Gastrocnemius medialis (tissue), 4 donors: Measurements from ENCODE around the gene HES5. TPM values are rescaled to one million over a fixed set of nuclear protein-coding genes. Genes with fewer than 3 reads are reported as not detected.

Source experiments
- ATAC-seq, 2 donors: fragments of 150-250 bp; one replicate each; pipeline ENCODE4 v1.9.1; 2016
- DNase-seq, 2 donors: peaks; one replicate each; pipeline ENCODE4 v3.0.0-alpha.2; 2019
- H3K27ac ChIP-seq, 4 donors: fragments of 200-600 bp; sonication (generic); 1 replicate in 1 of 4; 2 replicates in 3 of 4; pipeline ENCODE4 v1.5.1; 2016 to 2018; ENCODE audit warnings: mild to moderate bottlenecking in 2 of 4, moderate library complexity in 1 of 4
- H3K27me3 ChIP-seq, 3 donors: fragments of 200-600 bp; sonication (generic) in 2 of 3; 1 replicate in 1 of 3; 2 replicates in 2 of 3; pipeline versions ENCODE4 v1.5.1 to v1.6.0; 2016 to 2019; ENCODE audit warnings: mild to moderate bottlenecking in 1 of 3, moderate library complexity in 1 of 3
- H3K36me3 ChIP-seq, 2 donors: fragments of 200-600 bp; sonication (generic) in 1 of 2; one replicate each; pipeline ENCODE4 v1.5.1; 2017 to 2018
- H3K4me1 ChIP-seq, 2 donors: fragments of 200-600 bp; sonication (generic) in 1 of 2; one replicate each; pipeline ENCODE4 v1.5.1; 2016 to 2017; ENCODE audit warnings: mild to moderate bottlenecking in 2 of 2
- H3K4me3 ChIP-seq, 4 donors: fragments of 200-600 bp; sonication (generic) in 3 of 4; 1 replicate in 1 of 4; 2 replicates in 3 of 4; pipeline ENCODE4 v1.5.1; 2016 to 2019; ENCODE audit warnings: mild to moderate bottlenecking in 2 of 4
- H3K9me3 ChIP-seq, 3 donors: fragments of 200-600 bp; sonication (generic) in 2 of 3; 1 replicate in 1 of 3; 2 replicates in 2 of 3; pipeline ENCODE4 v1.5.1; 2016 to 2019
- CTCF ChIP-seq, 5 experiments: fragments of 450-650 bp in 3 of 5; fragments of 200-600 bp in 2 of 5; sonication (generic) in 2 of 5; IDR thresholded peaks in 4 of 5; conservative IDR thresholded peaks in 1 of 5; 1 replicate in 4 of 5; 2 replicates in 1 of 5; pipeline ENCODE4 v1.5.1; 2016 to 2019; ENCODE audit warnings: antibody characterized with exemption in 5 of 5, mild to moderate bottlenecking in 3 of 5, moderate library complexity in 3 of 5
- POLR2A ChIP-seq, 2 donors: fragments of 450-650 bp; IDR thresholded peaks; one replicate each; pipeline ENCODE4 v1.6.1; 2017; ENCODE audit warnings: antibody characterized with exemption in 2 of 2, mild to moderate bottlenecking in 2 of 2, moderate library complexity in 2 of 2
- in situ Hi-C, 4 donors: fragments of 200-750 bp; cut with MboI; loops; one replicate each; pipeline versions ENCODE4 v1.15.0 to v1.8.0; 2017; ENCODE audit warnings: low sequenced_read_pairs in 4 of 4
- intact Hi-C: fragments of 100-400 bp; cut with DNase I; formaldehyde crosslinking; loops from one replicate; pipeline ENCODE4 v1.15.1; 2023; ENCODE audit warnings: low total_unique reads
- total RNA-seq, 4 donors: library from RNA; depleted of rRNA; stranded (reverse); fragments of >200 nt; gene quantifications; one replicate each; pipeline versions ENCODE4 v1.1.0 to v1.2.3, GENCODE V29; 2016

The HES5 gene
- total RNA-seq, 4 donors from 2014 or later, result 0.49 TPM; not detected in 3

DNA sequence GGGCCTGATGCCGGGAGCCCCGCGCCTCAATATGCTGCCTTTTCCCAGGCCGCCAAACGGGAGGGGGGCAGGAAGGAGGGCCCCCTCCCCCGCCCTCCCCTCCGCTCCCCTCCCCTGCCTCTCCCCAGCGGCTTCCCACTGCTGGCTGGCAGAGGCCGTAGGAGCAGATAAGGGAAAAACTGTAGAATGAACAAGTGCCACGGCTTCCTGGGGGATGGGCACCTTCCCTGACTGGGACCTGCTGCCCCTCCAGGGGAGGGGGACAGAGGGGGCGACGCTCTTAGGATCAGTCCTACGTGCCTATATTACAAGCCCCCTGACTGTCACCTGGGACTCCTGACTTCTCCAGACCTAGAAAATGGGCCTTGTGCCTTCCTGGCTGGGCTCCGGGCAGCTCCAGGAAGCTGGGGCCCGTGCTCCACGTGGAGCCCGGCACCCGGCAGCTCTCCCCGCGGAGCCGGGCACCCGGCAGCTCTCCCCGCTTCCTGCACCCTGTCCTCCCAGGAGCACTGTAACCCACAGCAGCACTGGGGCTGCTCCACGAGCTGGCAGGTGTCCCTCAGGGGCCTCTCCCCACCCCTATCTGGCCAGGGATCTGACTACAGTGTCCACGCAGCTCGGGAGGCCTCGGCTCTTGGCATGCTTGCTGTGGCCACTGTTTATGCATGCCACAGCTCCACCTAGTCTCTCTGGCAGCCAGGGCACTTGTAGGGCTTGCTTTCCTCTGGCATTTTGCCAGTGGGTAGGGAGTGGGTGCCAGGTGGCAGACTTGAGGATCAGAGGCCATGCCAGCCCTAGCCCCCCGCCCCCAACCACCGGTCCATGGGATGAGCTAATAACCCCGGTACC is 674 bp upstream of the HES5 start:
- Histone ChIP-seq H3K36me3 (no peaks in the 10 kb centered on the region), H3K4me3 (peak overlapping the region in 3 of 4 donors; percentile 39 to 71 (median 44)), H3K27me3 (peaks cover 0 to under 1% (median 0%) of the 10 kb centered on the region in 3 donors), H3K4me1 (peaks cover 52 to 61% of the 10 kb centered on the region in 2 donors), H3K9me3 (no peaks in the 10 kb centered on the region), H3K27ac (peak overlapping the region in 2 of 4 donors; percentile 9 to 19)
- DNase-seq (no peak), ATAC-seq (no peak)
- in situ Hi-C loops (loop anchor here in 1 of 4 donors (25.0 kb wide), 1 partner anchor 318 kb away; no protein-coding TSS in a partner anchor), intact Hi-C loops (no loop called here)
- TF ChIP-seq POLR2A (IDR thresholded peaks at IDR 0.05) (no peak), CTCF (IDR thresholded peaks at IDR 0.05 in 4 of 5, conservative IDR thresholded peaks at IDR 0.05 in 1 of 5) (no peak)

DNA sequence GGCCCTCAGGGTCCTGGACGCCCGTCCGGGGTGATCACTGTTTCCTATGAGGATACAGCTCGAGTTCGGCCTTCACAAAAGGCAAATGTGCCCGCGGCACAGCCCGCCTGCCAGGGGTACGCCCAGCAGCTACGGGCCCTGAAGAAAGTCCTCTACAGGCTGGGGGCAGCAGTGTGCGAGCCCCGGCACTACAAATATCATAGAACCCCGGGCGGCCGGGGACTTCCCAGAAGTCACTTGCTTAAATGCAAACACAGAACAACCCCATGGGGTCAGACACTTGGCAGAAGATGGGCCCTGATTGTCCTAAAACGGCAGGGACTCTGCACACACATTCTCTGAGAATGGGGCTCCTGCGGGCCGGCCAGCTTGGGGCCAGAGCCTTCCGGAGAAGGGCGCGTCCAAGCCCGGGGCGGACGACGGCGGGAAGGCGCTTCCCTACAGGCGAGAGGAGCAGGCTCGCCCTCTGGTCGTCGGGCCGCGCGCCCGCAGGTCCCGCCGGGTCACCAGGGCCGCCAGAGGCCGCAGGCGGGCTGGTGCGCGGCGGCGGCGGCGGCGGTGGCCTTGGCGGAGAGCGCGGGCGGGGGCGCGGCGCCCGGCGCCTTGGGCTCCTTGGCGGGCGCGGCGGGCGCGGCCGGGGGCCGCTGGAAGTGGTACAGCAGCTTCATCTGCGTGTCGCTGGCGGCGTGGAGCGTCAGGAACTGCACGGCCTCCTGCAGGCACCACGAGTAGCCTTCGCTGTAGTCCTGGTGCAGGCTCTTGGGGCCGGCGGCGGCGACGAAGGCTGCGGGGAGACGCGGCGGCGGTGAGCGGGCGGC is 888 bp downstream of the HES5 start:
- Histone ChIP-seq H3K4me1 (peaks cover 65 to 76% of the 10 kb centered on the region in 2 donors), H3K4me3 (peak overlapping the region; percentile 40 to 71 (median 43)), H3K27ac (peak overlapping the region; percentile 85 to 95 (median 88)), H3K9me3 (no peaks in the 10 kb centered on the region), H3K36me3 (no peaks in the 10 kb centered on the region), H3K27me3 (no peaks in the 10 kb centered on the region)
- in situ Hi-C loops (loop anchor here in 1 of 4 donors (25.0 kb wide), 1 partner anchor 317 kb away; no protein-coding TSS in a partner anchor), intact Hi-C loops (loop anchor here (1.0 to 2.0 kb wide), 3 partner anchors 18 to 338 kb away; partner anchors contain the start of genes MORN1 and RER1)
- peak in 1 of 2 donors; percentile 40 for DNase-seq
- ATAC-seq, result no peak
- TF ChIP-seq CTCF (IDR thresholded peaks at IDR 0.05 in 4 of 5, conservative IDR thresholded peaks at IDR 0.05 in 1 of 5) (peak in 1 of 5 experiments; percentile 19), POLR2A (IDR thresholded peaks at IDR 0.05) (no peak)

- H3K27me3 ChIP-seq, result no peaks in the 10 kb centered on the region
- H3K9me3 ChIP-seq, result no peaks in the 10 kb centered on the region
- no peak for ATAC-seq
- H3K4me3 ChIP-seq, result peak overlapping the region in 2 of 4 donors; percentile 19 to 48
- H3K27ac ChIP-seq, result peak overlapping the region; percentile 85 to 95 (median 88)
- peaks cover 71 to 82% of the 10 kb centered on the region in 2 donors for H3K4me1 ChIP-seq
- no peak for DNase-seq
- no peaks in the 10 kb centered on the region for H3K36me3 ChIP-seq
- TF ChIP-seq POLR2A (IDR thresholded peaks at IDR 0.05) (no peak), CTCF (IDR thresholded peaks at IDR 0.05 in 4 of 5, conservative IDR thresholded peaks at IDR 0.05 in 1 of 5) (no peak)
- in situ Hi-C loops, result loop anchor here in 1 of 4 donors (25.0 kb wide), 1 partner anchor 316 kb away; no protein-coding TSS in a partner anchor
- intact Hi-C loops, result loop anchor here (1.0 to 2.0 kb wide), 3 partner anchors 18 to 338 kb away; partner anchors contain the start of genes MORN1 and RER1
Observed at GRCh38 chr1:2528611-2528965, 1.5 kb downstream of the HES5 start.

DNA sequence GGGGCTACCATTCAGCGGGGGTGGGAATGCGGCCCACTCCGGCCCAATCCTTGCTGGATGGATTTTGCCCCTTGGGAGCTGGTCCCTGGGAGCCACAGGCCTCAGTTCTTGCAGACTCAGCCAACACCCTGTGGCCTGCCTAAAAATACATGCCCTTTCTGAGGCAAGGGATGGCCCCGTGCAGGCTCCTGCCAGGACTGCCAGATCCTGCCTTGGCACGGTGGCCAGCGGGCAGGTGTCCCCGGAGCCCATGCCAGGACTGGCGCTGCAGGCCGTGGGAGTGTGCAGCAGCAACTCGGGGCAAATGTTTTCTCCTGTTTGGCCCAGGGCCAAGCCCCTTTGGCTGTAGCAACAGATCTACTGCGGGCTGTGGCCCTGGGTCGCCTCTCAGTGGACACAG is 2.0 kb downstream of the HES5 start:
- H3K4me3 ChIP-seq, result no peak overlapping the region
- DNase-seq (peak; percentile 85 to 96), ATAC-seq (peak; percentile 46 to 56)
- no peaks in the 10 kb centered on the region for H3K27me3 ChIP-seq
- H3K27ac ChIP-seq, result peak overlapping the region; percentile 85 to 95 (median 88)
- no peak for TF ChIP-seq POLR2A (IDR thresholded peaks at IDR 0.05)
- peaks cover 77 to 88% of the 10 kb centered on the region in 2 donors for H3K4me1 ChIP-seq
- H3K9me3 ChIP-seq, result no peaks in the 10 kb centered on the region
- H3K36me3 ChIP-seq, result no peaks in the 10 kb centered on the region
- intact Hi-C loops (loop anchor here (1.0 to 2.0 kb wide), 3 partner anchors 19 to 337 kb away; partner anchors contain the start of genes MORN1 and RER1), in situ Hi-C loops (loop anchor here in 1 of 4 donors (25.0 kb wide), 1 partner anchor 316 kb away; no protein-coding TSS in a partner anchor)
